ENCODE data around the gene FOXP2.

DNA sequence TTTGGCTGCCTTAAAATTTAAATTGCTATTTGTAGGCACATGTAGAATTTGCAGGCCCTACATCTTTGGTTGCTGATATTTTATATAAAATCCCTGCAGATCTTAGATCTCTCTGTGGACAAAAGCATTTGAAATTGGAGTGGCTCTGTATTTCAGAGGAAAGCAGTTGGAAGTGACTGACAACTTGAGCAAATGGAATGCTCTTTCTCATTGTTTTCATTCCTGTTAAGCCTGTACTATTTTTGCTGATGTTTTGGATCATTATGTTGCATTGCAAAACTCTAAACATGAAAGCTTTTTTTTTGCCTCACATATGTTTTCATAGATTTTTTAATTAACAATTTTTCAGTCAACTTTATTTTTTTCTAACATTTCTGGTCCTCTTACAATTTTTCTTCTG, 256.1 kb downstream of the FOXP2 start:
- TF ChIP-seq, protein P1, sequence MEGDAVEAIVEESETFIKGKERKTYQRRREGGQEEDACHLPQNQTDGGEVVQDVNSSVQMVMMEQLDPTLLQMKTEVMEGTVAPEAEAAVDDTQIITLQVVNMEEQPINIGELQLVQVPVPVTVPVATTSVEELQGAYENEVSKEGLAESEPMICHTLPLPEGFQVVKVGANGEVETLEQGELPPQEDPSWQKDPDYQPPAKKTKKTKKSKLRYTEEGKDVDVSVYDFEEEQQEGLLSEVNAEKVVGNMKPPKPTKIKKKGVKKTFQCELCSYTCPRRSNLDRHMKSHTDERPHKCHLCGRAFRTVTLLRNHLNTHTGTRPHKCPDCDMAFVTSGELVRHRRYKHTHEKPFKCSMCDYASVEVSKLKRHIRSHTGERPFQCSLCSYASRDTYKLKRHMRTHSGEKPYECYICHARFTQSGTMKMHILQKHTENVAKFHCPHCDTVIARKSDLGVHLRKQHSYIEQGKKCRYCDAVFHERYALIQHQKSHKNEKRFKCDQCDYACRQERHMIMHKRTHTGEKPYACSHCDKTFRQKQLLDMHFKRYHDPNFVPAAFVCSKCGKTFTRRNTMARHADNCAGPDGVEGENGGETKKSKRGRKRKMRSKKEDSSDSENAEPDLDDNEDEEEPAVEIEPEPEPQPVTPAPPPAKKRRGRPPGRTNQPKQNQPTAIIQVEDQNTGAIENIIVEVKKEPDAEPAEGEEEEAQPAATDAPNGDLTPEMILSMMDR (conservative IDR thresholded peaks at IDR 0.05; ENCODE audit: low read length) = no peak
- TF ChIP-seq EZH2phosphoT487 (IDR thresholded peaks at IDR 0.05; ENCODE audit: borderline replicate concordance, low read depth, low read length) = no peak

All from OCI-LY7 (cell line).